ENCODE results near the gene HK1.
"Not testable (repeated sequence)": the region's sequence is repeated elsewhere in the genome, so short reads cannot be mapped to it uniquely, and the experiment has no call there.

Gene HK1

DNA sequence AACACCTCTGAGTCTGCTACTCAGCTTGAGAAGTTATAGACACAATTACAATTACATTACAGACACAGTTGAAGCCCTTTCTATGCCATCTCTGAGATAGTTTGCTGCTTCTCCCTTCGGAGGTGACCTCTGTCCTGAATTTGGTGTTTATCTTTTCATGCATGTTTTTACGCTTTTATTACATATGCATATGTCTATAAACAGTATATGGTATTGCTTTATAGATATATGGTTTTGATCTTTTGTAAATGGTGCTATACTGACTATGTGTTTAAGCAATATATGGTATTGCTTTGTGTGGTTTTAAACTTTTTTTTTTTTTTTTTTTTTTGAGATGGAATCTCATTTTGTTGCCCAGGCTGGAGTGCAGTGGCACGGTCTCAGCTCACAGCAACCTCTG, 48.4 kb downstream of the HK1 start:
- no peak for DNase-seq (ENCODE audit: low read depth)
- TF ChIP-seq, protein P1, sequence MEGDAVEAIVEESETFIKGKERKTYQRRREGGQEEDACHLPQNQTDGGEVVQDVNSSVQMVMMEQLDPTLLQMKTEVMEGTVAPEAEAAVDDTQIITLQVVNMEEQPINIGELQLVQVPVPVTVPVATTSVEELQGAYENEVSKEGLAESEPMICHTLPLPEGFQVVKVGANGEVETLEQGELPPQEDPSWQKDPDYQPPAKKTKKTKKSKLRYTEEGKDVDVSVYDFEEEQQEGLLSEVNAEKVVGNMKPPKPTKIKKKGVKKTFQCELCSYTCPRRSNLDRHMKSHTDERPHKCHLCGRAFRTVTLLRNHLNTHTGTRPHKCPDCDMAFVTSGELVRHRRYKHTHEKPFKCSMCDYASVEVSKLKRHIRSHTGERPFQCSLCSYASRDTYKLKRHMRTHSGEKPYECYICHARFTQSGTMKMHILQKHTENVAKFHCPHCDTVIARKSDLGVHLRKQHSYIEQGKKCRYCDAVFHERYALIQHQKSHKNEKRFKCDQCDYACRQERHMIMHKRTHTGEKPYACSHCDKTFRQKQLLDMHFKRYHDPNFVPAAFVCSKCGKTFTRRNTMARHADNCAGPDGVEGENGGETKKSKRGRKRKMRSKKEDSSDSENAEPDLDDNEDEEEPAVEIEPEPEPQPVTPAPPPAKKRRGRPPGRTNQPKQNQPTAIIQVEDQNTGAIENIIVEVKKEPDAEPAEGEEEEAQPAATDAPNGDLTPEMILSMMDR (IDR thresholded peaks at IDR 0.05; ENCODE audit: low read depth, low read length, missing control alignments), result no peak
- H3K4me3 ChIP-seq (ENCODE audit: low read depth, low read length), result no peak overlapping the region

DNA sequence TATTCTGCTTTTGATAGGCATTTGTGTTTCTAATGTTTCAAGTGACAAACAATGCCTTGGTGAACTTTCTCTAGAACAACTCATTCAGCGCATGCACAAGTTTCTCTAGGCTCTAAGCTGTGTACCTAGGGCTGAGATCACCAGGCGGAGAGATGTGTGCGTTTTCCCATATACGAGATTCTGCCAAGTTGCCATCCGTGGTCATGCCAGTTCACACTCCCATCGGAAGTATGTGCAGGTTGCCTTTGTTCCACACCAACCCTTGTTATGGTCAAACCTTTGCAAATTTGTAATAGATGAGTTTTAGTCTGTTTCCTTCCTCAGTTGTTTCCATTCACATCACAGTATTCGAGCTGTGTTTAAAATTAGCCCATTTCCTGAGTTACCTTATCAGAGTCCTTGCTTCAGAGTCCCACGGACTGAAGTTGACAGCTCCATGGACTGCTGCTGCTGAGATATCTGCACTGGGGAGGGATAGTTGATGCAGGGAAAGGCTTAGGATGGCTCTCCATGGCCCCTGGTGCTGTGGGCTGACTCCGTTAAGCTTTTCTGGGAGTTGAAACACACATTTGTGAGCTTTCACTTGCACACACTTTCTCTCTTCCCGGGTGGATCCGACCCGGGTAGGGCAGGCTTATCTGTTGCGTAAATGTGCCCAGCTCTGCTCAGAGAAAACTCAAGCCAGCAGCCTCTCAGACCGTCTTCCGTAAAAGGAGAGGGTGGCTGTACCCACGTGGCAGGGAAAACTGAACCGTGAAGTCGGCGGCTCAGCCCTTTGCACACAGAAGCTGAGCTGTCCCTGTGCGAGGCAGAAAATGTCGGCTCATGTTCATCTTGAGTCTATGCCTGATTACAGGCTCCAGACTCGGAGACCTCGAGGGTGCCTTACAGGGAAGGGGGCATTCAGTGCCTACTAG, 49.4 kb downstream of the HK1 start:
- peak overlapping the region; percentile 39 for H3K4me3 ChIP-seq (ENCODE audit: low read depth, low read length)
- TF ChIP-seq, protein P1 (IDR thresholded peaks at IDR 0.05; ENCODE audit: low read depth, low read length, missing control alignments), result no peak
- no peak for DNase-seq (ENCODE audit: low read depth)

DNA sequence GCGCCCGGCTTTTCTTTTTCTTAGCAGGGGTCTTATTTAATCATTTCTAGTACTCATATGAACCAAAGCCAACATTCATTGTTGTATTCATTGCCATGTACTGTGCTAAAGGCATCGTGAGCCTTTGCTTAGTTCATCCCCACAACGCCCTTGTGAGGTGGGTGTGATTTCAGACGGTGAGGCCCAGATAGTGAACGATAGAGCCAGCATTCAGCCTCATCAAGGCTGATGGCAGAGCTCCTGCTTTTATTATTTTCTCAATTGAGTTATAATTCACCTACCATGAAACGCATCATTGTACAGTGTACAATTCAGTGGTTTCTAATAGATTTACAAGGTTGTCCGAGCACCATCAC, 50.1 kb downstream of the HK1 start:
- H3K4me3 ChIP-seq (ENCODE audit: low read depth, low read length), result peak overlapping the region; percentile 0; the same call in 1 of the 2 replicates
- TF ChIP-seq, protein P1 (IDR thresholded peaks at IDR 0.05; ENCODE audit: low read depth, low read length, missing control alignments), result no peak
- no peak for DNase-seq (ENCODE audit: low read depth)

DNA sequence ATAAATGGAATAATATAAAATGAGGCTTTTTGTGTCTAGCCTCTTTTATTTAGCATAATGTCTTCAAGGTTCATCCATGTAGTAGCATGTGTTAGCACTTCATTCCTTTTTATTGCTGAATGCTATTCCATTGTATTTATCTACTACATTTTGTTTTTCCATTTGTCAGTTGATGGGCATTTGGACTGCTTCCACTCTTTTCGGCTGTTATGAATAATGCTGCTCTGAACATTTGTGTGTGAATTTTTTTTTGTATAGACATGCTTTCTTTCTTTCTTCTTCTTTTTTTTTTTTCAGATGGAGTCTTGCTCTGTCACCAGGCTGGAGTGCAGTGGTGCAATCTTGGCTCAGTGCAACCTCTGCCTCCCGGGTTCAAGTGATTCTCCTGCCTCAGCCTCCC, 50.6 kb downstream of the HK1 start:
- not testable (repeated sequence) for DNase-seq (ENCODE audit: low read depth); H3K4me3 ChIP-seq (ENCODE audit: low read depth, low read length)

DNA sequence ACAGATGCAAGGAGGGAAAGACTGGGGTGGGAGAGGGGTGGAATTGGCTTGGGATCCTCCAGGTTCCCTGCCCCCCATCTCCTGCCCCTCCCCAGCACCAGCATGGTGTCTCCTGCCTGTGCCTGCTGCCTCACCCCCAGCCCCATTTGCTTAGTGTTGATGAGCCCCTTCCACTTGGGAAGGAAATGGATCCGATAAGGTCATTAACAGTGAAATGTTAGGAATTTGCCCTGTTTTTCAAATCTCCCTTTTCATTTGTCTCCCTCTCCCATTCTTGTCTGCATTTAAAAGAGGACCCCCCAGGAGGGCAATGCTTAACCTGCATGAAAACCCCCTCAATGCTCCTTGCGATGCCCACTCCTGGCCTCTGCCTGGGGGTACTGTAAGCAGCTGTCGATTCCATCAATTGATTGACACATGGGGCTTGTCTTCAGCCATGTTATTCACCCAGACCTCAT, 51.5 kb downstream of the HK1 start:
- DNase-seq (ENCODE audit: low read depth), result no peak
- no peak overlapping the region for H3K4me3 ChIP-seq (ENCODE audit: low read depth, low read length)
- TF ChIP-seq, protein P1 (IDR thresholded peaks at IDR 0.05; ENCODE audit: low read depth, low read length, missing control alignments), result no peak

DNA sequence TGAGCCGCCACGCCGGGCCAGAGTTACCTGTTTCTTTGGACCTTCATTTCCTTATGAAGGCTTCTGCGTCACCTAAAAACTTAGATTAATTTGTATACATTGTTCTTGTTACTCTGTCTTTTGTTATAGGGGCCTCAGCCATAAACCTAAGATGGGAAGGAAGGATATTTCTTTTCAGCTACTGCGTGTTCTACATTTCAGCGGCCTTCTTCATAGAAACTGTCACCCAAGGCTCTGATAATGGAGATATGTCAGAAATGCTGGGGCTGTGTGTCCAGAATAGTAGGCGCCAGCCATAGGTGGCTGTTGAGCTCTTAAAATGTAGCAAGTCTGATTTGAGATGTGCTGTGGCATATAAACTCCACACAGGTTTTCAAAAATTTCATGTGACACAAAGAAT, 52.9 kb downstream of the HK1 start:
- DNase-seq (ENCODE audit: low read depth), result no peak
- TF ChIP-seq, protein P1 (IDR thresholded peaks at IDR 0.05; ENCODE audit: low read depth, low read length, missing control alignments), result no peak
- no peak overlapping the region for H3K4me3 ChIP-seq (ENCODE audit: low read depth, low read length)

DNA sequence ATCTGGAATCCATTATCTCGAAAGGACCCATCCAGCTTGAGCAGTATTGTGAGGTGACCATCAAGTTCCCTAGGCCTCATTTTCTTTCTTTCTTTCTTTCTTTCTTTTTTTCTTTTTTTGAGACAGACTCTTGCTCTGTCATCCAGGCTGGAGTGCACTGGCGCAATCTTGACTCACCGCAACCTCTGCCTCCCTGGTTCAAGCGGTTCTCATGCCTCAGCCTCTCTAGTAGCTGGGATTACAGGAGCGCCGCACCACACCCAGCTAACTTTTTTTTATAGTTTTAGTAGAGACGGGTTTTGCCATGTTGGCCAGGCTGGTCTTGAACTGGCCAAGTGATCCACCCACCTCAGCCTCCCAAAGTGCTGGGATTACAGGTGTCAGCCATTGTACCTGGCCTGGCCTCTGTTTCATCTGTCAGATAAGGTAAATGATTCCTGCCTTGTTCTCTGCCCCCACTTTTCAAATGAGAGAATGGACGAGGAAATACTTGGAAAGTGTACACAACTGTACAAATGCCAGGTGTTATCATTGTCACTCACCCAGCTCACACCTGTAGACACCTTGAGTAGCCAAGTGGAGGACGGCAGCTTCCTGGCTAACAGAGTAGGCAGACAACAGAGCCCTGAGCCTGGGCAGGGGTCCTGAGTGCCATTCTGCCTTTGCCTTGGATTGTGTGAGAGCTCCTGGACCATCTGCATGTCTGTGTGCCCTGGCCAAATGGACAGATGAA, 54.1 kb downstream of the HK1 start:
- H3K4me3 ChIP-seq (ENCODE audit: low read depth, low read length), result no peak overlapping the region
- TF ChIP-seq, protein P1 (IDR thresholded peaks at IDR 0.05; ENCODE audit: low read depth, low read length, missing control alignments), result no peak
- DNase-seq (ENCODE audit: low read depth), result no peak

Data from GM12864 (cell line).